HepG2 (cell line): ENCODE data around the gene YY1AP1. TPM values are rescaled to one million over a fixed set of nuclear protein-coding genes. Genes with fewer than 3 reads are reported as not detected.

ENCODE experiments used
- GATA4 ChIP-seq: sonication (generic); IDR thresholded peaks from 2 replicates; pipeline ENCODE4 v1.6.1; 2016; ENCODE audit warnings: antibody characterized with exemption, low read depth, borderline replicate concordance
- MYC ChIP-seq: sonication (generic); formaldehyde crosslinking; IDR thresholded peaks from 2 replicates; pipeline ENCODE4 v1.9.0; 2021; ENCODE audit warnings: missing genetic modification reagents, borderline replicate concordance
- NONO ChIP-seq, 2 experiments: fragments of 450-650 bp in 1 of 2; sonication (generic) in 1 of 2; formaldehyde crosslinking in 1 of 2; IDR thresholded peaks in 1 of 2; conservative IDR thresholded peaks in 1 of 2; 2 replicates each; pipeline versions ENCODE4 v1.6.1 to v1.8.0; 2017 to 2022; ENCODE audit warnings: mild to moderate bottlenecking in 1 of 2, missing genetic modification reagents in 1 of 2, moderate library complexity in 1 of 2
- NRL ChIP-seq: sonication (generic); formaldehyde crosslinking; IDR thresholded peaks from 2 replicates; pipeline ENCODE4 v1.5.0; 2020; ENCODE audit warnings: missing genetic modification reagents, mild to moderate bottlenecking, moderate library complexity, borderline replicate concordance
- PHF8 ChIP-seq: sonication (generic); formaldehyde crosslinking; IDR thresholded peaks from 2 replicates; pipeline ENCODE4 v1.5.0; 2020; ENCODE audit warnings: missing genetic modification reagents
- POLR2AphosphoS5 ChIP-seq: IDR thresholded peaks from 2 replicates; pipeline ENCODE4 v1.6.1; 2012; ENCODE audit warnings: low read depth, low read length
- RFXANK ChIP-seq: IDR thresholded peaks from 2 replicates; pipeline ENCODE4 v1.6.1; 2016
- RFXAP ChIP-seq: sonication (generic); formaldehyde crosslinking; IDR thresholded peaks from 2 replicates; pipeline ENCODE4 v1.4.0; 2020; ENCODE audit warnings: missing genetic modification reagents, borderline replicate concordance
- TOPORS ChIP-seq: sonication (generic); formaldehyde crosslinking; IDR thresholded peaks from 2 replicates; pipeline ENCODE4 v1.8.0; 2023; ENCODE audit warnings: mild to moderate bottlenecking, missing genetic modification reagents
- ZNF333 ChIP-seq: sonication (generic); formaldehyde crosslinking; IDR thresholded peaks from 2 replicates; pipeline ENCODE4 v1.4.0; 2020; ENCODE audit warnings: mild to moderate bottlenecking, missing genetic modification reagents, borderline replicate concordance
- polyA plus RNA-seq, 8 experiments: library from polyadenylated mRNA; depleted of rRNA in 3 of 8; stranded (reverse) in 7 of 8; unstranded in 1 of 8; fragments of >200 nt; fragmentation: Illumina TruSeq in 4 of 8; extraction: Trizol in 4 of 8; gene quantifications; 2 replicates each; pipeline versions ENCODE4 v1.2.1 to v1.2.3, GENCODE V29; 2011 to 2016; ENCODE audit warnings: low read depth in 4 of 8, missing spikeins in 1 of 8, mixed read lengths in 1 of 8; ENCODE audit not compliant: insufficient read depth in 1 of 8
- total RNA-seq, 5 experiments: library from RNA; depleted of rRNA; stranded (reverse); fragments of >200 nt; fragmentation: Illumina TruSeq; extraction: Trizol; gene quantifications; 2 replicates each; pipeline ENCODE4 v1.2.3, GENCODE V29; 2016; ENCODE audit warnings: low read depth in 1 of 5
- TF ChIP-seq, protein P1 (sequence below): sonication (generic); formaldehyde crosslinking; IDR thresholded peaks from 2 replicates; pipeline ENCODE4 v1.5.1; 2020; ENCODE audit warnings: missing genetic modification reagents, mild to moderate bottlenecking, borderline replicate concordance
- TF ChIP-seq, protein P2 (sequence below): sonication (generic); formaldehyde crosslinking; IDR thresholded peaks from 2 replicates; pipeline ENCODE4 v1.4.0; 2020; ENCODE audit warnings: missing genetic modification reagents, borderline replicate concordance
- TF ChIP-seq, protein P3 (sequence below): sonication (generic); formaldehyde crosslinking; IDR thresholded peaks from 2 replicates; pipeline ENCODE4 v1.5.0; 2020; ENCODE audit warnings: missing genetic modification reagents, mild to moderate bottlenecking, borderline replicate concordance
- TF ChIP-seq, protein P4 (sequence below): sonication (generic); formaldehyde crosslinking; IDR thresholded peaks from 2 replicates; pipeline ENCODE4 v1.8.1; 2022; ENCODE audit warnings: low read depth, mild to moderate bottlenecking, missing genetic modification reagents

Gene YY1AP1
- total and polyA plus RNA-seq, 2 of the 13 experiments (the other 11 are each of a cell fraction or from before 2014, with no cell fraction given) = 28.5 to 69.4 TPM

DNA sequence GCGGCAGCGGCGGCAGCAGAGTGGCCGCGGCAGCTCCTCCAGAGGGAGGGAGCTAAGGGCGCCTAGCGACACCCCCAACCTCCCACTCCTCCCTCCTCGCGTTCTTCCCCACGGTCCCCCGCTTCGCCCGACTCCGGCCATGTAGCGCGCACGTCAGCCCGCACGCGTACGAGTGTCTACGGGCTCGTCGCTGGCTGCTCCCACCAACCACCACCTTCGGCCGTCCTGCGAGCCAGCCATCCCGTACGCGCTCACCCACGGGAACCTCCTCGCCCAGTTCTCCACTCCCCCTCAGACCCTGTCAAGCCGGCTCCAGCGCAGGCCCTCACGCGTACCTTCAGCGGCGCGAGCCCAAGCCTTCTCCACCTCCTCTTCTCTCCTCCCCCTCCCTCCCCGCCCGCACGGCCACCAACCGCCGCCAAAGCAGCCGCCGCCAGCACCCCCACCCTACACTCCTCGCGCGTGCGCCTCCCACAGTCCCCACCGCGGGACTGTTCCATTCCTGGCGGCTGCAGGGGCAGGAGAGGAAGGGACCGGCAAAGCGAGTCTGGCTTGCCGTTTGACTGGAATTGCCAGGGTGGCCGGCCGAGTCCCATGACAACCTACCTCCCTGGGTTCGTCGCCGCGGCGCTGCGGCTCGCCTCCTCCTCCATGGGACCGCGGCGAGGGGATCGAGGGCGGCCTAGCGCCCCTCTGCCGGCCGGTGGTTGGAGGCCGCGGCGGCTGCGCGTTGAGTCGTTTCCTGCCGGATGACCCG lies at the start of gene YY1AP1 (continued):
- peak; percentile 84; the same call in 1 of the 2 replicates for TF ChIP-seq NRL (CRISPR knock-in tag)
- TF ChIP-seq TOPORS (CRISPR knock-in tag) = peak; percentile 84
- TF ChIP-seq, protein P1, sequence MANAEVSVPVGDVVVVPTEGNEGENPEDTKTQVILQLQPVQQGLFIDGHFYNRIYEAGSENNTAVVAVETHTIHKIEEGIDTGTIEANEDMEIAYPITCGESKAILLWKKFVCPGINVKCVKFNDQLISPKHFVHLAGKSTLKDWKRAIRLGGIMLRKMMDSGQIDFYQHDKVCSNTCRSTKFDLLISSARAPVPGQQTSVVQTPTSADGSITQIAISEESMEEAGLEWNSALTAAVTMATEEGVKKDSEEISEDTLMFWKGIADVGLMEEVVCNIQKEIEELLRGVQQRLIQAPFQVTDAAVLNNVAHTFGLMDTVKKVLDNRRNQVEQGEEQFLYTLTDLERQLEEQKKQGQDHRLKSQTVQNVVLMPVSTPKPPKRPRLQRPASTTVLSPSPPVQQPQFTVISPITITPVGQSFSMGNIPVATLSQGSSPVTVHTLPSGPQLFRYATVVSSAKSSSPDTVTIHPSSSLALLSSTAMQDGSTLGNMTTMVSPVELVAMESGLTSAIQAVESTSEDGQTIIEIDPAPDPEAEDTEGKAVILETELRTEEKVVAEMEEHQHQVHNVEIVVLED (CRISPR knock-in tag) = peak; percentile 65; the same call in 1 of the 2 replicates
- TF ChIP-seq NONO (IDR thresholded peaks at IDR 0.05) = peak; percentile 97
- peak; percentile 89 for TF ChIP-seq NONO (CRISPR knock-in tag; conservative IDR thresholded peaks at IDR 0.05)
- peak; percentile 65; the same call in 1 of the 2 replicates for TF ChIP-seq ZNF333 (CRISPR knock-in tag)
- peak; percentile 23 for TF ChIP-seq POLR2AphosphoS5
- peak; percentile 48; the same call in 1 of the 2 replicates for TF ChIP-seq GATA4
- TF ChIP-seq, protein P2, sequence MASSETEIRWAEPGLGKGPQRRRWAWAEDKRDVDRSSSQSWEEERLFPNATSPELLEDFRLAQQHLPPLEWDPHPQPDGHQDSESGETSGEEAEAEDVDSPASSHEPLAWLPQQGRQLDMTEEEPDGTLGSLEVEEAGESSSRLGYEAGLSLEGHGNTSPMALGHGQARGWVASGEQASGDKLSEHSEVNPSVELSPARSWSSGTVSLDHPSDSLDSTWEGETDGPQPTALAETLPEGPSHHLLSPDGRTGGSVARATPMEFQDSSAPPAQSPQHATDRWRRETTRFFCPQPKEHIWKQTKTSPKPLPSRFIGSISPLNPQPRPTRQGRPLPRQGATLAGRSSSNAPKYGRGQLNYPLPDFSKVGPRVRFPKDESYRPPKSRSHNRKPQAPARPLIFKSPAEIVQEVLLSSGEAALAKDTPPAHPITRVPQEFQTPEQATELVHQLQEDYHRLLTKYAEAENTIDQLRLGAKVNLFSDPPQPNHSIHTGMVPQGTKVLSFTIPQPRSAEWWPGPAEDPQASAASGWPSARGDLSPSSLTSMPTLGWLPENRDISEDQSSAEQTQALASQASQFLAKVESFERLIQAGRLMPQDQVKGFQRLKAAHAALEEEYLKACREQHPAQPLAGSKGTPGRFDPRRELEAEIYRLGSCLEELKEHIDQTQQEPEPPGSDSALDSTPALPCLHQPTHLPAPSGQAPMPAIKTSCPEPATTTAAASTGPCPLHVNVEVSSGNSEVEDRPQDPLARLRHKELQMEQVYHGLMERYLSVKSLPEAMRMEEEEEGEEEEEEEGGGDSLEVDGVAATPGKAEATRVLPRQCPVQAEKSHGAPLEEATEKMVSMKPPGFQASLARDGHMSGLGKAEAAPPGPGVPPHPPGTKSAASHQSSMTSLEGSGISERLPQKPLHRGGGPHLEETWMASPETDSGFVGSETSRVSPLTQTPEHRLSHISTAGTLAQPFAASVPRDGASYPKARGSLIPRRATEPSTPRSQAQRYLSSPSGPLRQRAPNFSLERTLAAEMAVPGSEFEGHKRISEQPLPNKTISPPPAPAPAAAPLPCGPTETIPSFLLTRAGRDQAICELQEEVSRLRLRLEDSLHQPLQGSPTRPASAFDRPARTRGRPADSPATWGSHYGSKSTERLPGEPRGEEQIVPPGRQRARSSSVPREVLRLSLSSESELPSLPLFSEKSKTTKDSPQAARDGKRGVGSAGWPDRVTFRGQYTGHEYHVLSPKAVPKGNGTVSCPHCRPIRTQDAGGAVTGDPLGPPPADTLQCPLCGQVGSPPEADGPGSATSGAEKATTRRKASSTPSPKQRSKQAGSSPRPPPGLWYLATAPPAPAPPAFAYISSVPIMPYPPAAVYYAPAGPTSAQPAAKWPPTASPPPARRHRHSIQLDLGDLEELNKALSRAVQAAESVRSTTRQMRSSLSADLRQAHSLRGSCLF (CRISPR knock-in tag) = no peak
- no peak for TF ChIP-seq RFXANK (CRISPR knock-in tag)
- TF ChIP-seq PHF8 (CRISPR knock-in tag) = peak; percentile 75; the same call in 1 of the 2 replicates
- TF ChIP-seq, protein P3, sequence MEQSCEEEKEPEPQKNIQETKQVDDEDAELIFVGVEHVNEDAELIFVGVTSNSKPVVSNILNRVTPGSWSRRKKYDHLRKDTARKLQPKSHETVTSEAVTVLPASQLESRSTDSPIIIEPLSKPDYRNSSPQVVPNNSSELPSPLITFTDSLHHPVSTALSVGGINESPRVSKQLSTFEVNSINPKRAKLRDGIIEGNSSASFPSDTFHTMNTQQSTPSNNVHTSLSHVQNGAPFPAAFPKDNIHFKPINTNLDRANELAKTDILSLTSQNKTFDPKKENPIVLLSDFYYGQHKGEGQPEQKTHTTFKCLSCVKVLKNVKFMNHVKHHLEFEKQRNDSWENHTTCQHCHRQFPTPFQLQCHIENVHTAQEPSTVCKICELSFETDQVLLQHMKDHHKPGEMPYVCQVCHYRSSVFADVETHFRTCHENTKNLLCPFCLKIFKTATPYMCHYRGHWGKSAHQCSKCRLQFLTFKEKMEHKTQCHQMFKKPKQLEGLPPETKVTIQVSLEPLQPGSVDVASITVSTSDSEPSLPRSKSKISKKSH = peak; percentile 51; the same call in 1 of the 2 replicates
- peak; percentile 54; the same call in 1 of the 2 replicates for TF ChIP-seq MYC (CRISPR knock-in tag)
- TF ChIP-seq, protein P4, sequence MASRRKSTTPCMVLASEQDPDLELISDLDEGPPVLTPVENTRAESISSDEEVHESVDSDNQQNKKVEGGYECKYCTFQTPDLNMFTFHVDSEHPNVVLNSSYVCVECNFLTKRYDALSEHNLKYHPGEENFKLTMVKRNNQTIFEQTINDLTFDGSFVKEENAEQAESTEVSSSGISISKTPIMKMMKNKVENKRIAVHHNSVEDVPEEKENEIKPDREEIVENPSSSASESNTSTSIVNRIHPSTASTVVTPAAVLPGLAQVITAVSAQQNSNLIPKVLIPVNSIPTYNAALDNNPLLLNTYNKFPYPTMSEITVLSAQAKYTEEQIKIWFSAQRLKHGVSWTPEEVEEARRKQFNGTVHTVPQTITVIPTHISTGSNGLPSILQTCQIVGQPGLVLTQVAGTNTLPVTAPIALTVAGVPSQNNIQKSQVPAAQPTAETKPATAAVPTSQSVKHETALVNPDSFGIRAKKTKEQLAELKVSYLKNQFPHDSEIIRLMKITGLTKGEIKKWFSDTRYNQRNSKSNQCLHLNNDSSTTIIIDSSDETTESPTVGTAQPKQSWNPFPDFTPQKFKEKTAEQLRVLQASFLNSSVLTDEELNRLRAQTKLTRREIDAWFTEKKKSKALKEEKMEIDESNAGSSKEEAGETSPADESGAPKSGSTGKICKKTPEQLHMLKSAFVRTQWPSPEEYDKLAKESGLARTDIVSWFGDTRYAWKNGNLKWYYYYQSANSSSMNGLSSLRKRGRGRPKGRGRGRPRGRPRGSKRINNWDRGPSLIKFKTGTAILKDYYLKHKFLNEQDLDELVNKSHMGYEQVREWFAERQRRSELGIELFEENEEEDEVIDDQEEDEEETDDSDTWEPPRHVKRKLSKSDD (CRISPR knock-in tag) = peak; percentile 68; the same call in 1 of the 2 replicates
- no peak for TF ChIP-seq RFXAP (CRISPR knock-in tag)
